B cell (primary cell): Measurements from ENCODE around the gene KRTAP5-9. TPM values are rescaled to one million over a fixed set of nuclear protein-coding genes. Genes with fewer than 3 reads are reported as not detected.
"Not testable (repeated sequence)": the region's sequence is repeated elsewhere in the genome, so short reads cannot be mapped to it uniquely, and the experiment has no call there.

Experiments used
- ATAC-seq: fragments of 200-7000 bp; cut with Tn5 transposase; one replicate; pipeline ENCODE4 v1.10.0; 2021; ENCODE audit warnings: low read depth, mild to moderate bottlenecking, moderate number of reproducible peaks, moderate library complexity
- CTCF ChIA-PET: fragments of 350-600 bp; sonication (Branson Sonifier 250); formaldehyde crosslinking; loops from one replicate; lab custom pipeline; 2021; ENCODE audit warnings: antibody characterized with exemption, inconsistent platforms; lab: Charles Lee
- POLR2A ChIA-PET: fragments of 350-600 bp; sonication (Branson Sonifier 250); formaldehyde crosslinking; loops from one replicate; lab custom pipeline; 2021; ENCODE audit warnings: antibody characterized with exemption; lab: Charles Lee
- DNase-seq: peaks from one replicate; pipeline ENCODE4 v3.0.0; 2013
- H2AFZ ChIP-seq: 2 replicates; pipeline ENCODE4 v1.6.1; 2012; ENCODE audit warnings: mild to moderate bottlenecking, low read depth, low read length; ENCODE audit not compliant: insufficient read depth, poor library complexity, severe bottlenecking
- H3K27ac ChIP-seq, 2 donors: 1 replicate in 1 of 2; 2 replicates in 1 of 2; pipeline ENCODE4 v1.5.1; 2012 to 2013; ENCODE audit warnings: low read length in 2 of 2, mild to moderate bottlenecking in 2 of 2, moderate library complexity in 1 of 2
- H3K27me3 ChIP-seq, 4 experiments: fragments of 200-600 bp in 1 of 4; sonication (generic) in 1 of 4; replicated peaks in 1 of 4; 1 replicate in 2 of 4; 2 replicates in 2 of 4; pipeline versions ENCODE4 v1.6.1 to v1.7.0; 2013 to 2016; ENCODE audit warnings: low read length in 3 of 4, mild to moderate bottlenecking in 2 of 4, mixed read lengths in 1 of 4, moderate library complexity in 1 of 4; ENCODE audit not compliant: insufficient read depth in 4 of 4, control insufficient read depth in 3 of 4; ENCODE audit errors: control extremely low read depth in 1 of 4
- H3K36me3 ChIP-seq, 2 experiments: replicated peaks in 1 of 2; 1 replicate in 1 of 2; 2 replicates in 1 of 2; pipeline versions ENCODE4 v1.6.1 to v1.7.1; 2013; ENCODE audit warnings: low read length in 1 of 2; ENCODE audit not compliant: insufficient read depth in 2 of 2, control insufficient read depth in 1 of 2; ENCODE audit errors: control extremely low read depth in 1 of 2, extremely low read depth in 1 of 2
- H3K4me1 ChIP-seq, 2 donors: fragments of 200-600 bp in 1 of 2; sonication (generic) in 1 of 2; 1 replicate in 1 of 2; 2 replicates in 1 of 2; pipeline versions ENCODE4 v1.5.1 to v1.6.1; 2013 to 2017; ENCODE audit warnings: low read length in 2 of 2; ENCODE audit not compliant: control insufficient read depth in 2 of 2, insufficient read depth in 2 of 2
- H3K4me2 ChIP-seq: replicated peaks from 2 replicates; pipeline ENCODE3; 2012; ENCODE audit warnings: mild to moderate bottlenecking, low read depth, low read length; ENCODE audit not compliant: poor library complexity, severe bottlenecking
- H3K4me3 ChIP-seq, 5 experiments: fragments of 200-600 bp in 1 of 5; sonication (generic) in 1 of 5; 1 replicate in 3 of 5; 2 replicates in 2 of 5; pipeline versions ENCODE4 v1.5.1 to v1.7.0; 2011 to 2016; ENCODE audit warnings: low read length in 4 of 5, mild to moderate bottlenecking in 4 of 5, low read depth in 2 of 5, control low read depth in 1 of 5, moderate library complexity in 1 of 5; ENCODE audit not compliant: insufficient read depth in 1 of 5; ENCODE audit errors: control extremely low read depth in 1 of 5, extremely low read depth in 1 of 5
- H3K79me2 ChIP-seq: fragments of 200-600 bp; sonication (generic); one replicate; pipeline ENCODE4 v1.6.0; 2016; ENCODE audit warnings: low read length; ENCODE audit not compliant: control insufficient read depth, insufficient read depth
- H3K9ac ChIP-seq: fragments of 200-600 bp; sonication (generic); 2 replicates; pipeline ENCODE4 v1.6.1; 2017; ENCODE audit warnings: mild to moderate bottlenecking, low read length, moderate library complexity
- H3K9me3 ChIP-seq, 3 donors: one replicate each; pipeline versions ENCODE4 v1.6.1 to v1.7.1; 2013; ENCODE audit warnings: low read length in 2 of 3; ENCODE audit not compliant: control insufficient read depth in 2 of 3, insufficient read depth in 1 of 3; ENCODE audit errors: control extremely low read depth in 1 of 3
- H4K20me1 ChIP-seq: 2 replicates; pipeline ENCODE4 v1.6.0; 2012; ENCODE audit warnings: mild to moderate bottlenecking, low read length; ENCODE audit not compliant: insufficient read depth, control insufficient read depth, poor library complexity, severe bottlenecking
- H3K27ac Mint-ChIP-seq: one replicate; pipeline ENCODE4 v1.8.0; 2021; ENCODE audit warnings: mixed read lengths
- H3K27me3 Mint-ChIP-seq: one replicate; pipeline ENCODE4 v1.8.0; 2021; ENCODE audit warnings: mixed read lengths
- H3K4me1 Mint-ChIP-seq: one replicate; pipeline ENCODE4 v1.8.0; 2021; ENCODE audit warnings: mixed read lengths
- H3K4me3 Mint-ChIP-seq: one replicate; pipeline ENCODE4 v1.8.0; 2021; ENCODE audit warnings: mixed read lengths
- H3K9me3 Mint-ChIP-seq: one replicate; pipeline ENCODE4 v1.8.0; 2022; ENCODE audit warnings: mixed read lengths; ENCODE audit not compliant: insufficient read depth
- WGBS: methylation state at CpG from one replicate; pipeline ENCODE4 v1.1.5; 2013; ENCODE audit warnings: missing lambda C conversion rate; ENCODE audit not compliant: insufficient coverage; 5-methylcytosine and 5-hydroxymethylcytosine counted together
- intact Hi-C: fragments of 100-400 bp; cut with micrococcal nuclease; formaldehyde crosslinking; loops from one replicate; pipeline ENCODE4 v1.10.0; 2022
- polyA plus RNA-seq: library from polyadenylated mRNA; depleted of rRNA; stranded (reverse); fragments of >200 nt; gene quantifications from 2 replicates; pipeline ENCODE4 v1.2.3, GENCODE V29; 2012
- total RNA-seq, 2 donors: library from RNA; stranded (reverse); fragments of 120-200 nt in 1 of 2; gene quantifications; 1 replicate in 1 of 2; 2 replicates in 1 of 2; pipeline versions ENCODE4 v1.2.3 to v1.2.4, GENCODE V29; 2013 to 2022

The KRTAP5-9 gene
- total and polyA plus RNA-seq, 2 donors (not counting 1 experiment from before 2014, with no cell fraction given): 0.34 to 0.95 TPM

DNA sequence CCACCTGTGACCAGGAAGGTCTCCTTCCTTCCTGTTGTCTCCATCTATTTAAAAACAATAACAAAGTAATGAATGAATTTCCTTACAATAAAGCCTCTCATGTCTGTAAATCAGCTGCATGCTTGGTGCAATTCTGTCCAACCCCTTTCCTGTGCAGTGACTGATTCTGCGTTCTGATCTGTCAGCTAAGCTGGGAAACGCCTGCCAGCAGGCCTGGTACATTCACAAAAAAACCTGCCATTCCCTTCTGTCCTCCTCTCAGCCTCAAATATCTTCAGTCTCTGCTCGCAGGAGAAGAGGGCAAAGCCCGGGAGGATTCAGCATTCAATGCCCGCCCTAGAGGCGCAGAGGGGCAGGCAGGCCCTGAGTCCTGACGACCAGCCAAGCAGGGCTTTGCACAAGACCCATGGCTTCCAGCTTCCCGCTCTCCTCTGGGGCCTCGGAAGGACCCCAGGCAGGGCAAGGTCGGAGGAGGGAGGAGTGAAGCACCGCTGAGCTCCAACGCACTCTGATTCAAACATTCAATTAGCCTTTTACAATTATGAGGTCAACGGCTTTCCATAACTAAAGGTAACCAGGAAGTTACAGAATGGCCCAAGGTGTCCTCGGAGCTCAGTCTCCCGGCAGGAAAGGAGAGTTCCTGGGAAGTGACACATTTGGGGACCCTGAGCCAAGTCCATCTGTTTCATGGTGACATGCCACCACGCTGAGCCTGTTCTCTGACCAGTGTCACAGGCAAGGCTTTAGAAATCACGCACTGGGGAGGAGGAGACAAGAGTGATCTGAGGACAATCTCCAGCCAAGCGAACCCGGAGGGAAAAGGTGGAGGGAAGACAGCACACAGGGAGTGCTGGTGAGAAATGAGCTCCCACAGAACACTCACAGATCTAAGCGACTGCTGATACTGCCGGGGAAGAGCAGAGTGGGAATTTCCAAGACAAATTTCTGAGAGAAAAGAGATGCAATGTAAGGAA lies 18.7 kb downstream of the KRTAP5-9 start:
- peaks cover 0 to 14% (median 10%) of the 10 kb centered on the region in 4 experiments for H3K27me3 ChIP-seq
- H3K4me1 Mint-ChIP-seq, H3K79me2 ChIP-seq, H3K27ac Mint-ChIP-seq, ATAC-seq, H3K4me1 ChIP-seq, DNase-seq, H3K9me3 ChIP-seq, H3K27ac ChIP-seq, H2AFZ ChIP-seq, intact Hi-C loops, H4K20me1 ChIP-seq, H3K4me2 ChIP-seq, H3K4me3 Mint-ChIP-seq, CTCF ChIA-PET, H3K36me3 ChIP-seq, H3K4me3 ChIP-seq, POLR2A ChIA-PET, H3K9me3 Mint-ChIP-seq, H3K9ac ChIP-seq: not testable (repeated sequence)
- 80% methylated on average over 9 of the region's 21 CpGs for WGBS
- H3K27me3 Mint-ChIP-seq: peaks cover 35% of the 10 kb centered on the region

DNA sequence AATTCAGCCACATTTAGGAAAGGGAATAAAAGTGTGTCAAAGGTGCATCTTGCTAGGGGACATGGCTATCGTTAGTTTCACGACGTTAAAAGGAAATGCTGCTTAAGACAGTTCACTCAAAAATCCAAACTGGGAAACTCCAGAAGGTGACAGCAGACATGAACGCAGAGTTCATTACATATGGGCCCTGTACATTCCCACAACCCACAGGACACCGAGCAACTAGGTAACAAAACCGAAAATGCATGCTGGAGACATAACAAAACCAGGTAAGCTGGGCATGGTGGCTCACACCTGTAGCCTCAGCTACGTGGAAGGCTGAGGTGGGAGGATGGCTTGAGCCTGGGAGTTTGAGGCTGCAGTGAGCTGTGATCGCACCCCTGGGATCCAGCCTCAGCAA lies 19.4 kb downstream of the KRTAP5-9 start:
- intact Hi-C loops, H3K36me3 ChIP-seq, H3K4me1 Mint-ChIP-seq, H2AFZ ChIP-seq, H3K4me2 ChIP-seq, H3K9me3 ChIP-seq, H3K79me2 ChIP-seq, CTCF ChIA-PET, H3K27ac ChIP-seq, H3K4me1 ChIP-seq, H4K20me1 ChIP-seq, H3K9ac ChIP-seq, H3K4me3 Mint-ChIP-seq, H3K27ac Mint-ChIP-seq, H3K9me3 Mint-ChIP-seq, DNase-seq, ATAC-seq, H3K4me3 ChIP-seq: not testable (repeated sequence)
- H3K27me3 ChIP-seq: peaks cover 0 to 14% (median 10%) of the 10 kb centered on the region in 4 experiments
- peaks cover 35% of the 10 kb centered on the region for H3K27me3 Mint-ChIP-seq
- POLR2A ChIA-PET: interaction anchor here (0.6 kb wide), 1 partner anchor 115 kb away, joined by 4 read pairs; the partner anchor contains the start of gene NADSYN1
- 65% methylated on average over 2 of the region's 8 CpGs for WGBS
